Measurements from ENCODE around the gene SLC6A9.

The SLC6A9 gene

GRCh38 chr1:43980255-43981134 is 50.8 kb downstream of the SLC6A9 start:
- Histone ChIP-seq H3K27me3 (ENCODE audit: insufficient read depth, low read length) (no peaks in the 10 kb centered on the region), H3K27ac (ENCODE audit: low read depth, low read length) (no peak overlapping the region), H3K9ac (ENCODE audit: low read depth, low read length) (peak overlapping the region; percentile 77), H3K36me3 (ENCODE audit: insufficient read depth, low read length) (peaks cover 51% of the 10 kb centered on the region), H3K9me3 (ENCODE audit: insufficient read depth, low read depth, low read length) (no peaks in the 10 kb centered on the region), H3K4me1 (ENCODE audit: insufficient read depth, low read length) (peaks cover 16% of the 10 kb centered on the region; the same call in 1 of the 2 replicates), H3K4me3 (ENCODE audit: low read length) (peak overlapping the region; percentile 88)
- WGBS = 85% methylated on average over 13 of the region's 13 CpGs

- WGBS = 4% methylated on average over 45 of the region's 45 CpGs
- Histone ChIP-seq H3K36me3 (ENCODE audit: insufficient read depth, low read length) (peaks cover 44% of the 10 kb centered on the region), H3K9ac (ENCODE audit: low read depth, low read length) (peak overlapping the region; percentile 77), H3K27me3 (ENCODE audit: insufficient read depth, low read length) (no peaks in the 10 kb centered on the region), H3K4me3 (ENCODE audit: low read length) (peak overlapping the region; percentile 88), H3K4me1 (ENCODE audit: insufficient read depth, low read length) (peaks cover 16% of the 10 kb centered on the region; the same call in 1 of the 2 replicates), H3K27ac (ENCODE audit: low read depth, low read length) (no peak overlapping the region), H3K9me3 (ENCODE audit: insufficient read depth, low read depth, low read length) (no peaks in the 10 kb centered on the region)
These were observed 51.6 kb downstream of the SLC6A9 start for GRCh38 chr1:43979528-43980254.

GRCh38 chr1:43979261-43979527 is 52.1 kb downstream of the SLC6A9 start:
- H3K27me3 ChIP-seq (ENCODE audit: insufficient read depth, low read length) = no peaks in the 10 kb centered on the region
- peaks cover 39% of the 10 kb centered on the region for H3K36me3 ChIP-seq (ENCODE audit: insufficient read depth, low read length)
- WGBS = under 1% methylated on average over 45 of the region's 45 CpGs
- peak overlapping the region; percentile 88 for H3K4me3 ChIP-seq (ENCODE audit: low read length)
- H3K4me1 ChIP-seq (ENCODE audit: insufficient read depth, low read length) = peaks cover 16% of the 10 kb centered on the region; the same call in 1 of the 2 replicates
- H3K27ac ChIP-seq (ENCODE audit: low read depth, low read length) = no peak overlapping the region
- H3K9ac ChIP-seq (ENCODE audit: low read depth, low read length) = peak overlapping the region; percentile 77
- no peaks in the 10 kb centered on the region for H3K9me3 ChIP-seq (ENCODE audit: insufficient read depth, low read depth, low read length)

- peaks cover 19% of the 10 kb centered on the region; the same call in 1 of the 2 replicates for H3K4me1 ChIP-seq (ENCODE audit: insufficient read depth, low read length)
- H3K9me3 ChIP-seq (ENCODE audit: insufficient read depth, low read depth, low read length) = no peaks in the 10 kb centered on the region
- peaks cover 36% of the 10 kb centered on the region for H3K36me3 ChIP-seq (ENCODE audit: insufficient read depth, low read length)
- WGBS = 4% methylated on average over 54 of the region's 54 CpGs
- H3K27ac ChIP-seq (ENCODE audit: low read depth, low read length) = no peak within 1 kb of the TSS
- H3K4me3 ChIP-seq (ENCODE audit: low read length) = peak within 1 kb of the TSS; percentile 88
- peak within 1 kb of the TSS; percentile 82 for H3K9ac ChIP-seq (ENCODE audit: low read depth, low read length)
- H3K27me3 ChIP-seq (ENCODE audit: insufficient read depth, low read length) = no peaks in the 10 kb centered on the region
These were observed 52.6 kb downstream of the SLC6A9 start, which contains the start of gene B4GALT2 for GRCh38 chr1:43978551-43979260. Gene B4GALT2 (plus strand): TSS chr1:43979210. CDS start chr1:43981161, 1,951 bp downstream.

GRCh38 chr1:43978264-43978550 is 53.1 kb downstream of the SLC6A9 start:
- peak overlapping the region; percentile 88 for H3K4me3 ChIP-seq (ENCODE audit: low read length)
- no peak overlapping the region for H3K9ac ChIP-seq (ENCODE audit: low read depth, low read length)
- H3K27ac ChIP-seq (ENCODE audit: low read depth, low read length) = no peak overlapping the region
- H3K4me1 ChIP-seq (ENCODE audit: insufficient read depth, low read length) = peaks cover 20% of the 10 kb centered on the region; the same call in 1 of the 2 replicates
- 84% methylated on average over 5 of the region's 5 CpGs for WGBS
- H3K9me3 ChIP-seq (ENCODE audit: insufficient read depth, low read depth, low read length) = no peaks in the 10 kb centered on the region
- no peaks in the 10 kb centered on the region for H3K27me3 ChIP-seq (ENCODE audit: insufficient read depth, low read length)
- H3K36me3 ChIP-seq (ENCODE audit: insufficient read depth, low read length) = peaks cover 35% of the 10 kb centered on the region

GRCh38 chr1:43977376-43978263 is 53.6 kb downstream of the SLC6A9 start:
- H3K9me3 ChIP-seq (ENCODE audit: insufficient read depth, low read depth, low read length) = no peaks in the 10 kb centered on the region
- H3K9ac ChIP-seq (ENCODE audit: low read depth, low read length) = no peak overlapping the region
- H3K4me1 ChIP-seq (ENCODE audit: insufficient read depth, low read length) = peaks cover 20% of the 10 kb centered on the region; the same call in 1 of the 2 replicates
- H3K27ac ChIP-seq (ENCODE audit: low read depth, low read length) = no peak overlapping the region
- H3K36me3 ChIP-seq (ENCODE audit: insufficient read depth, low read length) = peaks cover 40% of the 10 kb centered on the region
- peak overlapping the region; percentile 88 for H3K4me3 ChIP-seq (ENCODE audit: low read length)
- 93% methylated on average over 8 of the region's 9 CpGs for WGBS
- H3K27me3 ChIP-seq (ENCODE audit: insufficient read depth, low read length) = no peaks in the 10 kb centered on the region

GRCh38 chr1:43976890-43977289 is 54.4 kb downstream of the SLC6A9 start:
- 94% methylated on average over 8 of the region's 8 CpGs for WGBS
- Histone ChIP-seq H3K4me1 (ENCODE audit: insufficient read depth, low read length) (peaks cover 20% of the 10 kb centered on the region; the same call in 1 of the 2 replicates), H3K36me3 (ENCODE audit: insufficient read depth, low read length) (peaks cover 45% of the 10 kb centered on the region), H3K9me3 (ENCODE audit: insufficient read depth, low read depth, low read length) (no peaks in the 10 kb centered on the region), H3K27me3 (ENCODE audit: insufficient read depth, low read length) (no peaks in the 10 kb centered on the region), H3K9ac (ENCODE audit: low read depth, low read length) (no peak overlapping the region), H3K4me3 (ENCODE audit: low read length) (no peak overlapping the region), H3K27ac (ENCODE audit: low read depth, low read length) (no peak overlapping the region)

- Histone ChIP-seq H3K27me3 (ENCODE audit: insufficient read depth, low read length) (no peaks in the 10 kb centered on the region), H3K9ac (ENCODE audit: low read depth, low read length) (no peak overlapping the region), H3K9me3 (ENCODE audit: insufficient read depth, low read depth, low read length) (no peaks in the 10 kb centered on the region), H3K4me1 (ENCODE audit: insufficient read depth, low read length) (peaks cover 20% of the 10 kb centered on the region; the same call in 1 of the 2 replicates), H3K36me3 (ENCODE audit: insufficient read depth, low read length) (peaks cover 46% of the 10 kb centered on the region), H3K4me3 (ENCODE audit: low read length) (peak overlapping the region; percentile 73), H3K27ac (ENCODE audit: low read depth, low read length) (no peak overlapping the region)
- WGBS = 94% methylated on average over 4 of the region's 4 CpGs
These were observed 55.2 kb downstream of the SLC6A9 start for GRCh38 chr1:43976045-43976444.

- peak overlapping the region; percentile 83 for H3K9ac ChIP-seq (ENCODE audit: low read depth, low read length)
- no peaks in the 10 kb centered on the region for H3K9me3 ChIP-seq (ENCODE audit: insufficient read depth, low read depth, low read length)
- H3K4me1 ChIP-seq (ENCODE audit: insufficient read depth, low read length) = peaks cover 25% of the 10 kb centered on the region; the same call in 1 of the 2 replicates
- peak overlapping the region; percentile 88 for H3K27ac ChIP-seq (ENCODE audit: low read depth, low read length)
- WGBS = 2% methylated on average over 34 of the region's 34 CpGs
- peak overlapping the region; percentile 73 for H3K4me3 ChIP-seq (ENCODE audit: low read length)
- H3K27me3 ChIP-seq (ENCODE audit: insufficient read depth, low read length) = no peaks in the 10 kb centered on the region
- H3K36me3 ChIP-seq (ENCODE audit: insufficient read depth, low read length) = peaks cover 49% of the 10 kb centered on the region
These were observed 55.9 kb downstream of the SLC6A9 start for GRCh38 chr1:43975249-43975961.
